PC-3 (cell line): Measurements from ENCODE around the gene SFMBT2. TPM values are rescaled to one million over a fixed set of nuclear protein-coding genes. Genes with fewer than 3 reads are reported as not detected.
A peak's percentile ranks its signal among the peaks of the same experiment; 100 is the strongest.

Experiments used
- ATAC-seq: fragments of 200-7000 bp; cut with Tn5 transposase; 2 replicates; pipeline ENCODE4 v1.9.1; 2020; ENCODE audit warnings: mild to moderate bottlenecking, moderate library complexity
- BruUV-seq: library from RNA; stranded (reverse); fragments of 400-500 nt; replicated peaks from 2 replicates; lab custom pipeline; 2021; lab: Mats Ljungman, UMichigan
- CTCF ChIA-PET: fragments of 300-600 bp; sonication (Branson Sonifier 250); formaldehyde crosslinking; loops from one replicate; lab custom pipeline; 2022; ENCODE audit warnings: antibody characterized with exemption; lab: Charles Lee
- POLR2A ChIA-PET: fragments of 300-600 bp; sonication (Branson Sonifier 250); formaldehyde crosslinking; loops from one replicate; lab custom pipeline; 2022; ENCODE audit warnings: antibody characterized with exemption; ENCODE audit not compliant: unreplicated experiment; lab: Charles Lee
- DNase-seq: peaks from one replicate; pipeline ENCODE4 v3.0.0-alpha.2; 2015
- H2AFZ ChIP-seq: fragments of 300-600 bp; sonication (generic); 2 replicates; pipeline ENCODE4 v1.6.0; 2016; ENCODE audit warnings: antibody characterized with exemption, low read length
- H3F3A ChIP-seq: fragments of 300-600 bp; sonication (generic); one replicate; pipeline ENCODE4 v1.6.0; 2017; ENCODE audit warnings: antibody characterized with exemption, low read length, control low read depth, mild to moderate bottlenecking; ENCODE audit not compliant: unreplicated experiment
- H3K27ac ChIP-seq: fragments of 300-600 bp; sonication (generic); 2 replicates; pipeline ENCODE4 v1.5.1; 2016; ENCODE audit warnings: mild to moderate bottlenecking, low read length
- H3K27me3 ChIP-seq: fragments of 300-600 bp; sonication (generic); 2 replicates; pipeline ENCODE4 v1.6.1; 2016; ENCODE audit warnings: low read length, mixed read lengths
- H3K36me3 ChIP-seq: fragments of 300-600 bp; sonication (generic); 2 replicates; pipeline ENCODE4 v1.6.1; 2016; ENCODE audit warnings: low read depth, mixed run types, low read length, mixed read lengths
- H3K4me1 ChIP-seq: fragments of 300-600 bp; sonication (generic); 2 replicates; pipeline ENCODE4 v1.5.1; 2016; ENCODE audit warnings: low read length; ENCODE audit not compliant: insufficient read depth
- H3K4me2 ChIP-seq: fragments of 300-600 bp; sonication (generic); 2 replicates; pipeline ENCODE4 v1.6.0; 2016; ENCODE audit warnings: low read length
- H3K4me3 ChIP-seq: fragments of 300-600 bp; sonication (generic); 2 replicates; pipeline ENCODE4 v1.5.1; 2016; ENCODE audit warnings: mild to moderate bottlenecking, low read length, mixed read lengths
- H3K79me2 ChIP-seq: fragments of 300-600 bp; sonication (generic); 2 replicates; pipeline ENCODE4 v1.6.1; 2017; ENCODE audit warnings: low read length, mixed read lengths
- H3K9ac ChIP-seq: fragments of 300-600 bp; sonication (generic); 2 replicates; pipeline ENCODE4 v1.6.0; 2016; ENCODE audit warnings: mild to moderate bottlenecking, low read length
- H3K9me2 ChIP-seq: fragments of 300-600 bp; sonication (generic); replicated peaks from 2 replicates; pipeline ENCODE4 v1.6.1; 2016; ENCODE audit warnings: mixed run types, low read length, mixed read lengths
- H3K9me3 ChIP-seq: fragments of 300-600 bp; sonication (generic); 2 replicates; pipeline ENCODE4 v1.6.1; 2016; ENCODE audit warnings: low read length, mixed read lengths
- H4K20me1 ChIP-seq: fragments of 300-600 bp; sonication (generic); 2 replicates; pipeline ENCODE4 v1.6.1; 2016; ENCODE audit warnings: low read length, mixed read lengths
- EZH2 ChIP-seq: fragments of 300-600 bp; sonication (generic); IDR thresholded peaks from one replicate; pipeline ENCODE4 v1.6.1; 2017; ENCODE audit warnings: antibody characterized with exemption, mild to moderate bottlenecking, low read length; ENCODE audit not compliant: unreplicated experiment
- EZH2phosphoT487 ChIP-seq: fragments of 300-600 bp; sonication (generic); IDR thresholded peaks from 2 replicates; pipeline ENCODE4 v1.6.1; 2018; ENCODE audit warnings: mild to moderate bottlenecking, antibody characterized with exemption, low read length, borderline replicate concordance
- intact Hi-C: fragments of 100-400 bp; cut with micrococcal nuclease; formaldehyde crosslinking; loops from 2 replicates; pipeline ENCODE4 v1.9.0; 2023
- total RNA-seq: library from RNA; depleted of rRNA; stranded (reverse); fragments of >200 nt; gene quantifications from 2 replicates; pipeline ENCODE4 v1.2.3, GENCODE V29; 2014
- TF ChIP-seq, protein P1 (sequence below): fragments of 300-600 bp; sonication (generic); conservative IDR thresholded peaks from 2 replicates; pipeline ENCODE4 v1.5.1; 2017; ENCODE audit warnings: antibody characterized with exemption, low read depth, mild to moderate bottlenecking, low read length

Gene SFMBT2
- total RNA-seq, 1 experiment from 2014 or later = 1.9 TPM

DNA sequence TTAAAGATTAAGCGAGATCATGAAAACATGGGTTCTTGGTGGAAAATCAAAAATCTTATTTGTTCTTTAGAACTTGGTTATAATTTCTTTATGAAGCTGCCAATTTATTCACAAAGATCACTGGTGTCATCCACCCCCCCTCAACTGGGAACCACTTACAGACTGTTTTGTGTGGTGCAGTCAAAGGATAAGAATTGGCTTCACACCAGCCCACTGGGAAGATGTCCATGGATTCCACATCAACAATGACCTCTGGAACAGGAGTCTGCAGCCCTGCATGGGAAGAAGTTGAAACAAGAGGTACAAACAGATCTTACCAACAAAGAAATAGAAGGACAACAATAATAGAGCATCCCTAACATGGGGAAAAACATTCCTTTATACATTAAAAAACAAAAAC is 205.2 kb downstream of the SFMBT2 start:
- intact Hi-C loops = no loop called here
- Histone ChIP-seq H3K4me3 (no peak overlapping the region), H2AFZ (no peak overlapping the region), H3K27ac (no peak overlapping the region), H4K20me1 (no peaks in the 10 kb centered on the region), H3K79me2 (no peaks in the 10 kb centered on the region), H3K9me3 (no peaks in the 10 kb centered on the region), H3K9ac (no peak overlapping the region), H3K36me3 (no peaks in the 10 kb centered on the region), H3K4me1 (no peaks in the 10 kb centered on the region), H3K27me3 (peaks cover 6% of the 10 kb centered on the region; the same call in 1 of the 2 replicates), H3K4me2 (no peak overlapping the region), H3F3A (no peaks in the 10 kb centered on the region), H3K9me2 (no peaks in the 10 kb centered on the region)
- ChIA-PET POLR2A (no interaction called here), CTCF (no interaction called here)
- ATAC-seq (no peak), DNase-seq (no peak)
- no TSS peak for BruUV-seq
- TF ChIP-seq EZH2 (no peak), EZH2phosphoT487 (no peak)
- TF ChIP-seq, protein P1, sequence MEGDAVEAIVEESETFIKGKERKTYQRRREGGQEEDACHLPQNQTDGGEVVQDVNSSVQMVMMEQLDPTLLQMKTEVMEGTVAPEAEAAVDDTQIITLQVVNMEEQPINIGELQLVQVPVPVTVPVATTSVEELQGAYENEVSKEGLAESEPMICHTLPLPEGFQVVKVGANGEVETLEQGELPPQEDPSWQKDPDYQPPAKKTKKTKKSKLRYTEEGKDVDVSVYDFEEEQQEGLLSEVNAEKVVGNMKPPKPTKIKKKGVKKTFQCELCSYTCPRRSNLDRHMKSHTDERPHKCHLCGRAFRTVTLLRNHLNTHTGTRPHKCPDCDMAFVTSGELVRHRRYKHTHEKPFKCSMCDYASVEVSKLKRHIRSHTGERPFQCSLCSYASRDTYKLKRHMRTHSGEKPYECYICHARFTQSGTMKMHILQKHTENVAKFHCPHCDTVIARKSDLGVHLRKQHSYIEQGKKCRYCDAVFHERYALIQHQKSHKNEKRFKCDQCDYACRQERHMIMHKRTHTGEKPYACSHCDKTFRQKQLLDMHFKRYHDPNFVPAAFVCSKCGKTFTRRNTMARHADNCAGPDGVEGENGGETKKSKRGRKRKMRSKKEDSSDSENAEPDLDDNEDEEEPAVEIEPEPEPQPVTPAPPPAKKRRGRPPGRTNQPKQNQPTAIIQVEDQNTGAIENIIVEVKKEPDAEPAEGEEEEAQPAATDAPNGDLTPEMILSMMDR = no peak

DNA sequence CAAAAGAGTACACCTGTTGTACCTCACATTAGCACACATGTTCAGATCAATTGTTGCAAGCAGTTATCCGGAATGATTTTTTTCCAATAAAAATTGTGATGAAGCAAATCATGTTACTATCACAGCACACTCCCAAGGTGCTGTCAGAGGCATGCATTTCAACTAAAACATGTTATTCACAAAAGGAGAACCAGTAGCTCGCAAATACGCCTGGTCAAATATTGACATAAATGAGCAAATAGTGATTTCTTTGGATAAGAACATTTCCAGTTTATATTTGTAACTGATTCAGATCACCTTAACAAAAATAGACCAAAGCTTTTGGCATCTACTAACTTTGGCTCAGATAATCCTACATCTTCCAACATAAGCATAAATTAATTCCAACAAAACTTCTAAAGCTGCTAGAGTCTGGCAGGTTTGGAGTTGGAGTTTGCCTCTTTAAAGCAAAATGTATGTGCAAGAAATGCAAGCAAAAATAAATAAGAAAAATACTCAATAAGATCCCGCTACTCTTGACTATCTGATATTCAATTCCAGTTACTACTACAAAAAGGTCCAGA is 208.0 kb downstream of the SFMBT2 start:
- Histone ChIP-seq H3K27ac (no peak overlapping the region), H3K4me1 (no peaks in the 10 kb centered on the region), H3K9ac (no peak overlapping the region), H2AFZ (no peak overlapping the region), H3K9me2 (no peaks in the 10 kb centered on the region), H4K20me1 (no peaks in the 10 kb centered on the region), H3K36me3 (no peaks in the 10 kb centered on the region), H3K79me2 (no peaks in the 10 kb centered on the region), H3F3A (no peaks in the 10 kb centered on the region), H3K27me3 (peaks cover 7% of the 10 kb centered on the region; the same call in 1 of the 2 replicates), H3K4me3 (no peak overlapping the region), H3K4me2 (no peak overlapping the region), H3K9me3 (no peaks in the 10 kb centered on the region)
- TF ChIP-seq, protein P1 = no peak
- TF ChIP-seq EZH2phosphoT487 (no peak), EZH2 (no peak)
- DNase-seq (peak; percentile 41), ATAC-seq (peak; percentile 85)
- CTCF ChIA-PET = no interaction called here
- POLR2A ChIA-PET = no interaction called here
- intact Hi-C loops = no loop called here
- BruUV-seq = no TSS peak

DNA sequence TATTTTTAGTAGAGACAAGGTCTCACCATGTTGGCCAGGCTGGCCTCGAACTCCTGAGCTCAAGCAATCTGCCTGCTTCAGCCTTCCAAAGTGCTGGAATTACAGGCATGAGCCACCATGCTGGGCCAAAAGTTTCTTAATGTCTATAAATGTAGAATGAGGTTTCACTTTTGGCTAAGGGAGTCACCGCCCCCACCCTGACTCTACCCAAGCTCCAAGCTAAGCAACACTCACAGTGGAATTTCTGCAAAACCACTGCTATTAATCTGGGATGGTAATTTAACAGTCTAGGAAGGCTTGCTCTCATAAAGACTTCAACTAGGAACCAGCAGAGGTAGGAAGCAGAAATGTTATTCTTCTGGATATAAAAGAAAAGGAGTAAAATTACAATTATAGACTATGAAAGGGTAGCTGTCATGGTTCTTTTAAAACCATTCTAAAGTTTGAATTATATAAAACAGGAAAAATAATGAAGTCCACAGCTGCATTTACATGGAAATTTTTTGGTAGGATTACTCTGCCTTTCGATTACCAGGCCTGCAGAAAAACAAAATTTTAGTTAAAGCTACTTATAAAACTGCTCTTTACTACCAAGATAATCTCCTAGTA is 211.6 kb downstream of the SFMBT2 start:
- CTCF ChIA-PET = no interaction called here
- H3K27ac ChIP-seq = no peak overlapping the region
- no peaks in the 10 kb centered on the region for H3K9me2 ChIP-seq
- ATAC-seq (no peak), DNase-seq (no peak)
- no peaks in the 10 kb centered on the region for H3K9me3 ChIP-seq
- intact Hi-C loops = no loop called here
- H3K4me2 ChIP-seq = no peak overlapping the region
- no peaks in the 10 kb centered on the region for H3K4me1 ChIP-seq
- BruUV-seq = no TSS peak
- H3K36me3 ChIP-seq = no peaks in the 10 kb centered on the region
- no peak overlapping the region for H3K9ac ChIP-seq
- no peak overlapping the region for H3K4me3 ChIP-seq
- H2AFZ ChIP-seq = no peak overlapping the region
- TF ChIP-seq, protein P1 = no peak
- TF ChIP-seq EZH2 (no peak), EZH2phosphoT487 (no peak)
- H3K27me3 ChIP-seq = peaks cover 11% of the 10 kb centered on the region; the same call in 1 of the 2 replicates
- POLR2A ChIA-PET = no interaction called here
- H3F3A ChIP-seq = no peaks in the 10 kb centered on the region
- H4K20me1 ChIP-seq = no peaks in the 10 kb centered on the region
- no peaks in the 10 kb centered on the region for H3K79me2 ChIP-seq
